HG02763 (cell line): Measurements from ENCODE around the gene DLEC1.

Source experiments
- ATAC-seq: cut with Tn5 transposase; IDR thresholded peaks from one replicate; pipeline ENCODE4 v1.9.1; 2021; ENCODE audit warnings: mild to moderate bottlenecking, moderate library complexity; ENCODE audit not compliant: unreplicated experiment

Gene DLEC1

GRCh38 chr3:38002291-38002876 lies 36.6 kb upstream of the DLEC1 start:
- no peak for ATAC-seq

DNA sequence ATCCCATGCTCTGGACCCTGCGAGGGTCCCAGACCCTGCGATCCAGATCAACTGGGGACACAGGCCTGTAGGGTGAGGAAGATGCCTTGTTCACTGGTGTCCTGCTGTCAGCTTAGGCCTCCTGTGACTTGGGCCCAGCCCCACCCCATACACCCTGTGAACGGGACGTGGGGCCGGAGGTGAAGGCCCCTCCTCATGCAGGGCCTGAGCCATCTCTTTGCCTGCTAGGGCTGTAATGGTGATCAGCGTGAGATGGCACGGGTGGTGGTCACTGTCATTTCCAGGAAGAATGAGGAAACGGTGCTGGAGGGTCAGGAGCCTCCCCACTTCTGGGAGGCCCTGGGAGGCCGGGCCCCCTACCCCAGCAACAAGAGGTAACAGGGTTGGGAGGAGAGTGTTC lies 36.1 kb upstream of the DLEC1 start:
- no peak for ATAC-seq

- ATAC-seq = no peak
Measured at GRCh38 chr3:38003371-38003816, 35.6 kb upstream of the DLEC1 start.

- ATAC-seq = no peak
Measured at GRCh38 chr3:38003817-38004414, 35.1 kb upstream of the DLEC1 start.

DNA sequence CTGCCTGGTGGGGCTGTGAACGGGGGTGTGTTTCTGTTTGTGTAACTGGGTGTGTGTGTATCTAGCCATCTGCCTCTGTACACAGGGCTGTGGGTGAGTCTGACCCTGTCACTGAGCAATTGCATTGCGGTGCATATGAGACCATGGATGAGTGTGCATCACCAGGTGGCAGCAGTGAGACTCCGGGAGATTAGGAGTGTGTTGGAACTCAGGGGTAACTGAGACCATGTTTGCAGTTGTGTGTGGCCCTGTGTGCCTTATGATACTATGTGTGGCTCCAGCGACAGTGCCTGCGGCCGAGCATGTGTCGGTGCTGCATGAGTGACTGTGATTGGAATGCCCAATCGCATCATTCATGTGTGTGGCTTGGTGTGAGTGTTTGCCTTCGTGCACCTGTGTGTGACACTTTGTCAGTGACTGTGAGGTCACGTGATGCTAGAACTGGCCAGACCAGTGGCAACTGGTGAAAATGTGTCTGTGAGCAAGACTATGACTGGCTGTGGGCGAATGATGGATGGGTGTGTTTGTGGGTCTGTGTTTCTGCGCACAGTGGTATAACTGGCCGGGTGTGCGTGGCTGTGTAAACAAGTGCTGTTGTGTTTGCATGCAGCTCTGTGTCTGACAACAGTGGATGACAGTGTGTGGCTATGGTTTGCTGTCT lies 34.5 kb upstream of the DLEC1 start:
- ATAC-seq = peak; percentile 57

DNA sequence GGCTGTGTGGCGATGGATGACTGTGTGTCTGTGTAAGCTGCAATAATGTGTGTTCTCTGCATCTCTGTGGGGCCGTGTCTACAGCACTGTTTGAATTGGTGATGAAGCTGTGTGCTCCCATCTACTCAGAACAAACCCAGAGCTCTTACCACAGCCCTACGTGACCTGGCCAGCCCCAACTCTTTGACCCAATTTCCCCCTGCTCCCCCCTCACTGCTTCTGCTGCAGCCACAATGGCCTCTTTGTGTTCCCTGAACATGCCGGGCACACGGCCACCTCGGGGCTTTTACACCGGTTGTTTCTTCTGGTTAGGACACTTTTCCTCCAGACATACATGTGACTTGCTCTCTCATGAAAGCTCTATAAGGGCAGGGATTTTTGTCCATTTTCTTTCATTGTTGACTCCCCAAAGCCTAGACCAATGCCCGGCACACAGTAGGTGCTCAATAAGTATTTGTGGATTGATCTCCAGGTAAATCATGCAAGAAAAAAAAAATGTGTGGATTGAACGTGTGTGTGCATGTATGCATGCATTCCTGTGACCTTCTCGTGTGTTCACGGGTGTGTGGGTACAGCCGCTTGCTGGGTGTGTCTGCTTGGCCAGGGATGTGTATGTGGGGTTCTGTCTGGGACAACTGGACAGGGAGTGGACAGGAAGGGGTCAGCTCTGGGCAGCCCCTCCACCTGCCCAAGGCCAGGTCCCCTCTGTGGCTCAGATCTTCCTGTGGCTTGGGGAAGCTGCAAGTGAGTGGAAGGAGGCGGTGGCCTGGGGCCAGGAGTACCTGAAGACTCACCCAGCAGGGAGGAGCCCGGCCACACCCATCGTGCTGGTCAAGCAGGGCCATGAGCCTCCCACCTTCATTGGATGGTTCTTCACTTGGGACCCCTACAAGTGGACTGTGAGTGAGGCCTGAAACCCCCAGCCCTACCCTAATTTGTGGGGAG lies 33.7 kb upstream of the DLEC1 start:
- ATAC-seq = no peak

- no peak for ATAC-seq
Measured at GRCh38 chr3:38006031-38006430, 33.0 kb upstream of the DLEC1 start.

GRCh38 chr3:38006445-38006995 lies 32.5 kb upstream of the DLEC1 start:
- ATAC-seq = no peak

DNA sequence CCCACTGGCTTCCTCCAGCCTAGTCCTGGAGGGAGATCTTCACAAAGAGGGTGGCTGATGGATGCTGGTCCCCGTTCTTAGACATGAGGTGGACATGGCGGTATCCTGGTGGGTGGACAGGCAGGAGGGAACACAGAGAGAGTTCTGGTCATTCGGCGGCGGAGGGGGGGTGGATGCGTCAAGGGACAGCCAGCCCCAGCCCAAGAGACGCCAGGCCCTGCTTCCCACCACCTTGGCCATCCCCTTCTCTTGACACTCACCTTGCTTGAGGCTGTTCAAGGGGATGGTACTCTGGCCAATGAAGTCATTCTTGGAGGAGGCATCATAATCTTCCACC lies 31.3 kb upstream of the DLEC1 start:
- no peak for ATAC-seq

- ATAC-seq = no peak
Measured at GRCh38 chr3:38008191-38008701, 30.8 kb upstream of the DLEC1 start.

DNA sequence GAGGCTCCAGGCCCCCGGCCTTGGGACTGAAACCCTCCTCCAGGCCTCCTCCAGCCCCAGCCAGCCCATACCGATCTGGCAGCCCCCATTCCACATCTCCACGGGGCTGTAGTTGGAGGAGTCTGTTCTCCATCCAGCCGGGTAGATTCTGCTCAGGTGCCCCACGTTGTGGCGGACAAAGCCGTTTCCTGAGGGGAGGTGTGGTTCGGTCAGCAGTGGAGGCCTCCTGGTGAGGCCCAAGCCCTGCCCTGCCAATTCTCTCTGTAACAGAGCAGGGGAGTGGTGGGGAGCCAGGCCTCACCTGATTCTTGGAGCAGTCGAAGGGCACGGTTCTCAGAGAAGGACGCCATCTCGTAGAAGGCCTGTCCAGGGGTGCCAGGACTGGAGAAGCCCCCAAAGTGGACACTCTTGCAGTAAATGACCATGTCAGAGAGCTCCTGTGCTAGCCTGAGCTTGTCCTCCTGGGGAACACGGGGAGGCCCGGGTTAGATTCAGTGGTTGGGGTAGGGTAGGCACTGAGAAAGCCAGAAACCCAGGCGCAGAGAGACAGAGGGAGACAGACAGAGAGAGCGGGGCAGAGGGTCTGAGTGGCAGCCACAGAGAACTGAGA lies 29.9 kb upstream of the DLEC1 start:
- ATAC-seq = no peak

DNA sequence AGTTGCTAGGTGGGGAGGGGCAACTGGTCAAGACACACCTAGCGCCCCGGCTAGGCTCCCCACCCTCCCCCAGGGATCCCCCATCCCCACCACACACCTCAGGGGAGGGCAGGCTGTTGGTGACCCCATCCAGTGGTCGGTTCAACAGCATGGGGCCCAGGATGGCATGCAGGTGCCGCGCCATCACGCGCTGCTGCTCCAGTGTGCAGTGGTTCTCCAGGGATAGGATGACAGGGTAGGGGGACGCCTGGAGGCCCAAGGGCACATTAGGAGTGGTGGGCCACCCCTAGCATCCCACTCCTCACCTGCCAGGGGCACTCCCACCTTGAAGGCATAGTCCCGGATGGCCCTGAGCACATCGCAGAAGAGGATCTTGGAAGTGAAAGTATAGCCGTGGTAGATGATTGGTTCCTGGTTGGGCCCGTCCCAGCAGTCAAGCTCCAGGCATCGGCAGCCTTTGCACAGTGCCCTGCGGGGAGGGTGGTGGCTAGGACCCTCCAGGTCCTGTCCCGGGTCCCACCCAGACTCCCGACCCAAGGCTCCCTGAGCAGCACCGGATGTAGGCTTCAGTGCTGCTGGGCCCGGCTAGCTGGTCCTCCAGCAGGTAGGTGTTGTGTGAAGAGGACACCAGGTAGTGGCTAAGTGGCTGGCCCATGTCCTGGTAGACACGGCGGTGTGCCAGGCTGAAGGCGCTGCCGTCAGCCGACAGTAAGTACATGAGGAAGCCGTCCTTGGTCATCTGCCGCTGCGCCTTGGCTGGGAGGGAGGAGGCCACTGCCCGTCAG lies 29.0 kb upstream of the DLEC1 start:
- ATAC-seq = no peak

DNA sequence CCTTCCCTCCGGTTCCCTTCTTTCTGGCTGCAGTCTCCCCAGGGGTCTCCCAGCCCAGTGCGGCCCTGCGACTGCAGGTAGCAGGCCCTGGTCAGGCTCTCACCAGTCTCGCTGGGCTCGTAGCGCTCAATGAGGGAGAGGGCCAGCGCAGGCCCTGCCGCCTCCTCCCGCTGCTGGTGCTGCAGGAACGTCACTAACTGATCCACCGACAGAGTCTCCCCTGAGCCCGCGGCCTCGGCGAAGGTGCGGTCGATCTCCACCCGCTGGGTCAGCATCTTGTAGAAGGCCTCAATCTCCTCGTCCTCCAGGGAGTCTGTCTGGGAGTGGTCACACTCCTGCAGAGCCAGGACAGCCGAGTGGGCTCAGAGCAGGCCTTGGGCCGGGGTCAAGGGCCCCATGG lies 27.9 kb upstream of the DLEC1 start:
- no peak for ATAC-seq

- no peak for ATAC-seq
Measured at GRCh38 chr3:38015485-38015884, 23.5 kb upstream of the DLEC1 start.

GRCh38 chr3:38015984-38016383 lies 23.0 kb upstream of the DLEC1 start:
- ATAC-seq = no peak

DNA sequence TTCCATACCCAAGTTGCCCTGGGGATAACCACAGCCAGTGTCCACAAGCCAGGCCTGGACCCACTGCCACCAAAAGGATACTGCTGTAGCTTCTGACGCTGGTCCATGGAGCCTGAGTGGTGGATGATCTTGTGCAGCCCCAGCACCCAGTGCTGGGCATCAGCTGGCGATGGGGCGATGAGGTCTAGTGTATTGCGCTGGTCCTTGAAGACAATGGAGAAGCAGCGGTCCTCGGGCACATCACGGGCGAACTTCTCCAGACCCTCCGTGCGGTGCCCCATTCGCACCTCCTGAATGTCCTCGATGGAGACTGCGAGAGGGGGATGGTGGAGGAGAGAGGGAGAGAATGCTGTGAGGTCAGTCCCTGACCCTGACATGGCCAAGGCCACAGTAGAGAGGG lies 22.6 kb upstream of the DLEC1 start:
- no peak for ATAC-seq

DNA sequence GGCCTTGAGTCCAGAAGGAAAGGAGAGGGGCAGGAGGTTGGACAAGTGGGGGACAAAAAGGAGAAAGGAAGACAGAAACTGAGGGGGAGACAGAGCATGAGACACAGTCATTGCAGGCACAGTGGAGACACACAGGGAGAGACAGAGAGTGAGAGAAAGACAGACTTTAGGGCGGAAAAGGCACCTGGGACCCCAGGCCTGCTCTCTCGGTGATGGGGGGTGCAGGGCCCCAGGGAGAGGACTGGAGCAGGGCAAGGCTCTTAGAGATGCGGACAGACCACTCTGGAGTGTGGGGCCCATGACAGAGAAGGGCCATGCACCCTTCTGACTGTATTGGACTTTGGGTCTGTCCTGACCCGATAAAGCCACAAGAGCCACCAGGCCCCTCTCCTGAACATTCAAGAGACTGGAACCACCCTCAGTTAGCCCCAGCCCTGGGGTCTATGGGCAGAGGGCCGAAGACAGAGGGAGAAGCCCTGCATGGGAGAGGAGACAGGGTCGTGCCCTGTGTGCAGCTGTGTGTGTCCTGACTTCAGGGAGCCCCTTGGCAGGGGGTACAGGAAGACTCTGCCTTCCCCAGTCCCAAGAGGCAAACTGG lies 22.1 kb upstream of the DLEC1 start:
- no peak for ATAC-seq

- ATAC-seq = no peak
Measured at GRCh38 chr3:38017445-38018295, 21.3 kb upstream of the DLEC1 start.
